GM12892 (cell line): Measurements from ENCODE around the gene FBXW10.
"Not testable (repeated sequence)": the region's sequence is repeated elsewhere in the genome, so short reads cannot be mapped to it uniquely, and the experiment has no call there.

Experiments
- POLR2A ChIP-seq: IDR thresholded peaks from 2 replicates; pipeline ENCODE4 v1.6.1; 2011; ENCODE audit warnings: low read depth, low read length, control low read depth
- TAF1 ChIP-seq: IDR thresholded peaks from 2 replicates; pipeline ENCODE4 v1.6.1; 2011; ENCODE audit warnings: low read depth, mild to moderate bottlenecking, control low read depth, low read length, borderline replicate concordance

GRCh38 chr17:18695143-18695542, 48.7 kb upstream of the FBXW10 start:
- TF ChIP-seq POLR2A, TAF1: not testable (repeated sequence)
